Fibroblast of skin of abdomen (primary cell): ENCODE measurements around the gene STAT6.

Source experiments
- DNase-seq: peaks from one replicate; pipeline ENCODE4 v3.0.0-alpha.2; 2013

STAT6 gene

DNA sequence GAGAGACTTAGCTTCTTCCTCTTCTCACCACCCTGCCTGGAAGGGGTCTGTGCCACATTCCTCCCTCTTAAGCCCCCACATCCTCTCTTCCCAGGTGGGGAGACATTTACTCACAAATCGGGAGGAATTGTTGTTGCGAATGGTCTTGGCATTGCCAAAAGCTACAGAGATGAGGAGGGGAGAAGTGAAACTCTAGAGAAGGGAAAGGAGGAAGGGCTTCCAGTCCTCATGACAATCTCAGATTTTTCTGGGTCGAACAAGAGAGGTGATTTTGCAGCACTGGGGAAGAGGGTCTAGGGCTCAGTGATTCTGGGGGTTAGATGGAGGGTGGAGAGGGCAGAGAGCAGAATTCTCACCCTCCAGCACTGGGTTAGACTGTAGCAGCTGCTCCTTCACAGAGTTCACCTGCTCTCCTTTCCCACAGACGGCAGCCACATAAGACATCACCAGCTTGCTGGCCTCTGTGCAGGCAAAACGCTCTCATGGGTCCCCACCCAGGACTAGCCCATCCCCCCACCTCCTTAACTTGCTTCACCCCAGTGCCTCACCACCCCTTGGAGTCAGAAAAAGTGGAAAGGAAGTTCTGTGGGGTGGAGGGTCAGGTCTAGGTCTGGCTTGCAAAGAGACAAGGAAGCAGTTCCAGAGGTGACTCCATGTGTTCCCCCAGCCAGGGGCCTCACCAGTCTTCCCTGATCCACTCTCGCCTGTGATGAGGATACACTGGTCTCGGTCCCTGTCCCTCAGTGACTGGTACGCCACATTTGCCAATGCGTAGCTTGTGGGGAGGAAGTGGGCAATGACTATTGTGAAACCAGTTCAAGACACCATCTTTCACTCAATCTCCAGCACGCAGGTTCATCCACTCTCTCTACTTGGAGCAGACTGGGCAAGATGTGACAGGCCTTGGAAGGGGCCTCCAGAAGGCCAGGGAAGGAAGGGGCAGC lies 63.9 kb downstream of the STAT6 start:
- DNase-seq: no peak

DNA sequence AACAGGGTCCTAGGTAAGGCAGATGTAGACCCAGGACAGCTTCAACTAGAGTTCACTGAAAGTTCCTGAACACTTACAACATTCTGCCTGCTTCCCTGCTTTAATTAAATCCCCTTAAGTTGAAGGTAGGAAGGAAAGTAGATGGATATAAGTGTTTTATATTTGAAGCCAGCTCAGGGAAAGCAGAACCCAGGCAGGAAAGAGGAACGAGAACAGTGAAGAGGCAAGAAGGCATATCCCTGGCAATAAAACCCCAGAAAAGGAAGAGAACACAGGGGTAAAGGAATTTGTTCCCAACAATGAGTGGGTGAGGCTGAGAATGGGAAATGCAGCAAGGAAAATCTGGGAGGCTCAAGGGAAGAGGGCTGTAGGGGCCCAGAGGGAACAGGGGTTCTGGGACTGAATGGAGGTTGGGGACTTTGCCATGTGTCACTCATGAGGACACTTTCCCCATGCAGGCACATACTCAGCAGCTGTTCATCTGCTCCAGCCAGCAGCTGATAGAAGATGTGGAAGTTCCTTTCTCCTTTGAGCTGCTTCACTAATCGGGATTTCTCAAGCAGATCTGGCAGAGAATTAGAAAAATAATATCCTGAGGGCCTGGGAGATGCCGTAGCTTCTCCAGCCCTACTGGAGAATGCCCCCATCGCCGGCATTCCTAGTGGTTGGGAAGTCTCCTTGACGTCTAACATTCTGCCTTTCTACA lies 64.9 kb downstream of the STAT6 start:
- no peak for DNase-seq
